GM18873 (cell line): ENCODE measurements around the gene SLFN12L.
"Not testable (repeated sequence)": the region's sequence is repeated elsewhere in the genome, so short reads cannot be mapped to it uniquely, and the experiment has no call there.

Experiments used
- ATAC-seq: cut with Tn5 transposase; IDR thresholded peaks from one replicate; pipeline ENCODE4 v1.9.1; 2021; ENCODE audit warnings: mild to moderate bottlenecking, moderate library complexity, moderate number of reproducible peaks; ENCODE audit not compliant: unreplicated experiment, low FRiP score

The SLFN12L gene

DNA sequence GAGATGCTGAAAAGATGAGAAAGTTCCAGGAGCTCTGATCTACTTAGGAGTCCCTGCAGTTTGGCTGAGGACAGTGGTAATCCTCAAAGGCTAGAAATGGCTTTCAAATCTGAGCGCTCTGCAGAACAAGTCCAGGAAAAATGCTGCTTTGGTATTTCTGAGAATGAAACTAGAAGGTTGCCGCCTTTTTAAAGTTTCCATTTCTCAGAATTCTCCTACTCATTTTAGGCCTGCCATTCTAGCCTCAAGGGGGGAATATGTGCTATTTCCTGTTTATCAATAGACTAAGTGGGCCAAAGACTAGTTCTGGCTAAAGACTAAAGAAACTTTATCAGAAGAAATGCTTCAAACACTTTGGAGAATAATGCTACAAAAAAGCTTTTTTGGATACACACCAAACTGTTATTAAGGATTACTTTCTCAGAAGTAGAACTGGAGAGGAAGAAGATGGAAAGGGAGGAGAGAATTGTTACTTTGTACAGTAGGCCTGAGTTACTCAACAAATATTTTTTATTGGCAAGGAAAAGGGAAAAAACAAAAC lies at the start of gene SLFN12L:
Gene SLFN12L, minus strand, starts transcription at position 78 of the 541 bp plus-strand sequence. CDS start 15,314 bp downstream, outside the sequence.
- no peak for ATAC-seq

DNA sequence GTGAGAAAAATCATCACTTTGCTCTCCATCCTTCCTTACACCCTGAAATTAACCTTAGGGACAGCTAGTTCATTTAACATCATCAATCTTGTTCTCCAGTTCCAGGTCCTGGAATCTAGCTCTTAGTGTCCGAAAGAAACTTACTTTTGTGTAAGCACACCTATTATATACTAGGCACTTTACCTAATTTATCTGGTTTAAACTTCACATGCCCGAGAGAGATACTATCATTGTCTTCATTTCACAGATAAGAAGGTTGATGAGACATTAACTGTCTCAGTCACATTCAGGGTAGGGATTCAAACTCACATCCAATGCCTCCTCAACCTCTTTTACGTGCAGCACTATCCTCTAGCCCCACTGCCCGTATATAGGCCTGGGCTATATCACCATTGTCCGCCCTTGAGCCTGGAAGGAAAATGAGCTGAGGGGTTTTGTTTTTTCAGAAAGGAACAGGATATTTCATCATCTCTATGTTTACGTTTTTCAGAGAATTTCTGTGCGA lies 49.1 kb upstream of the SLFN12L start:
- no peak for ATAC-seq

DNA sequence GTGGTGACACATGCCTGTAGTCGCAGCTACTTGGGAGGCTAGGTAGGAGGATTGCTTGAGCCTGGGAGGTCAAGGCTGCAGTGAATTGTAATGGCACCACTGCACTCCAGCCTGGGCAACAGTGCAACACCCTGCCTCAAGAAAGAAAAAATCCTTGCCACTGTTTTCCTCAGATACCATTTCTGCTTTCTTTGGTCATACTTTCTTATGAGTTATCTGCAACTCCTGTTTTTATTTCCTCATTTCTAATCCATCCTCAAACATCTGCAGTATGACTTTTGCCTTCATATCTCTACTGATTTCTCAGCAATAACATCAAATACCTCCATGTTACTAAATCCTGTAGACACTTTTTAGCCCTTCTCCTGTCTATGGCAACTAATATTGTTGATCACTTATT lies 46.6 kb upstream of the SLFN12L start:
- ATAC-seq = no peak

- no peak for ATAC-seq
Measured at GRCh38 chr17:35578929-35579432, 41.5 kb upstream of the SLFN12L start.

GRCh38 chr17:35578197-35578928 lies 40.9 kb upstream of the SLFN12L start, which contains the start of gene PEX12:
TSS of gene PEX12 (minus strand) at chr17:35578571. CDS start at chr17:35578021, 550 bp downstream.
- peak; percentile 83 for ATAC-seq

- ATAC-seq = no peak
Measured at GRCh38 chr17:35577830-35578196, 40.3 kb upstream of the SLFN12L start.

DNA sequence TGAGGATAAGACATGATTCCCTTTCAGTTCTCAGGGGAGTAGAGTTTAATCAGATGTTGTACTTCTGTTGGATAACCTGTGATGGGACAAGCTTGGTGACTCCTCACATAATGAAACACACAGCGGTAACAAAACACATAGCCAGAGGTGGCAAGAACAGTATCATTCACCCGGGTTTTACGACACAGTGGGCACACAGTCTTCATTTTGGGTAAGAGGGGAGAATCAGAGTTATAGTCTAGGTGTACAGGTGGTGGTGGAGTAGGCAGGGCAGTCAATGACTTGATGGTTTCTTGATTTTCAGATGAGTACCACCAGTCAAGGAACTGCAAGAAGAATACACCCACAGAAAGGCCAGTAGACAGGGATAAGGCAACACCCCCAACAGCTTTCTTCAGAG lies 38.3 kb upstream of the SLFN12L start:
- ATAC-seq = no peak

DNA sequence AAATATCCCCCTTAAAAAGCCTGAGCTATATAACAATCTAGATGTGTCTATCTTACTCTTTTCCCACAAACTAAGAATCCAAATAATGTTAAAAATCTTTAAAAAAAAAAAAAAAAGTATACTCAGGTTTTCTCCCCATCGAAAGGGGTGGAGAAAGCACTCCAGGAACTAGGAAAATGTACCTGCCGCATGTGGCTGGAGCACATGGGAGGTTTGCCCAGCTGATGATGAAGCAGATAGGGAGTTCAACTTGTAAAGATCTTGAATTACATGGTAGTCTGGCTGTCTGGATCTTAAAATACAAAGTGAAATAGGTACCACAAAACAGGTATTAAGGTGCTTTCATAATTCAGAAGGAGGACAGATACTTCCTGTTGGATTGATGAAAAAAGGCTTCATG lies 31.9 kb upstream of the SLFN12L start:
- ATAC-seq = no peak

GRCh38 chr17:35568561-35568960 lies 31.1 kb upstream of the SLFN12L start:
- ATAC-seq = no peak

DNA sequence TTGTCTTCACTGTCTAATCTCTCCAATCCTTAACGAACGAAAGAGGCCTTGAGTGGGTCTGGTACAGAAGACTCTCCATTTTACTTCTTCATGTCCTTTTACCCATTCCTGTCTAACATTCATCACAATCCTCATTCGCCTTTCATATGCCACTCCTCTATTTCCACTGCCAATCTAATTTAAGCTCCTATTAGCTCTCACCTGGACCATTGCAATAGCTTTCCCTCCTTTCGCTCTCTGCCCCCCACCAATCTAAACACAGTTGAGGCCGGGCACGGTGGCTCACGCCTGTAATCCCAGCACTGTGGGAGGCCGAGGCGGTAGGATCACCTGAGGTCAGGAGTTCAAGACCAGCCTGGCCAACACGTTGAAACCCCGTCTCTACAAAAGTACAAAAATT lies 29.5 kb upstream of the SLFN12L start:
- no peak for ATAC-seq

- ATAC-seq = not testable (repeated sequence)
Measured at GRCh38 chr17:35563181-35563580, 25.7 kb upstream of the SLFN12L start.

GRCh38 chr17:35560703-35561102 lies 23.2 kb upstream of the SLFN12L start, which contains the start of gene SLFN14:
TSS of gene SLFN14 (minus strand) at chr17:35560819. CDS start at chr17:35558062, 2,757 bp downstream.
- ATAC-seq = no peak

DNA sequence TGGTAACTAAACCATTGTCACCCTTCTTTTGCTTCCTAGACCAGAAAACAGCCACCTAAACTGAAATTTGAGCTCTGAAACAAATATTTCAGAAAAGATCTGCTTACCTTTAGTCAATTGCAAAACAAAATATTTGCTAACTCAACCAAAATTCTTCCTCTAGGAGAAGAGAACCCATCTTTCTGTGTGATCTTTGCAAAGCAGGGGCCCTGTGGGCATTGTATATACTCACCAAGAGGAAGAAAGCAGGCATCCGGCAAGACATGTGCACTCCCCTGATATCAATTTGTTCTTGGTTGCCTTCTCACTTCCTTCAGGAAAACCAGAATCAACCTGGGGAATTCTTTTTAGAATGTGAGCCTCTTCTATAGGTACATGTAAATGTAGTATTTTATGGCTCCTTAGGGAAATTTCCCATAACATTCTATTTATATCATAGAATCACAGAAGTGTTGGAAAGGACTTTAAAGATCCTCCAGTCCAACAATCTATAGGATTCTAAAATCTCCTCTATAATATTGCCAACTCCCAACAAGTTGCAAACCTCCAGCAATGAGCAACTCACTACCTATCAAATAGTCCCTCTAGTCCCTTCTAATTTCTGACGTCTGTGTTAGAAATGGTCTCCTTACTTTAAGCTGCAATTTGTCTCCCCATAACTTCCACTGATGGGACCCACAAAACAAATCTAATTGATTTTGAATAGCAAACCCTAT lies 22.2 kb upstream of the SLFN12L start:
- no peak for ATAC-seq

DNA sequence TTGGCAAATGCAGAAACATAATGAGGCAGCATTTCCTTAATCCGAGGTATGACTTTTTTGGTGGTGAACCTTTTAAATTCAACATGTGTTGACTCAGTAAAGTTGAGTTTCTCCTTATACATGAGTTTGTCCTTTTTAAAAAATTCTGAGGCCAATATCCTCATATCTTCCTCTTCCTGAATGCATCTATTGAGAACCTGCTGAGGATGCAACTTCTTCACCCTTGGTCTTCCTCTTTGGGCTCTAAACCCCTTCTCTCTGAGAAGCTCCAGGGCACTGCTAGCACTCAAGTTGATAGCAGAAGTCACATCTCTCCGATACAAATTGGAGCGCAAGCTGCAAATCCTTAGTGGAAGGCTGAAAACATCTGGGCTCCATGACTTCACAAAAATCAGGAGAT lies 19.9 kb upstream of the SLFN12L start:
- no peak for ATAC-seq

- no peak for ATAC-seq
Measured at GRCh38 chr17:35555691-35556090, 18.2 kb upstream of the SLFN12L start.

GRCh38 chr17:35554668-35555067 lies 17.2 kb upstream of the SLFN12L start:
- ATAC-seq = no peak

DNA sequence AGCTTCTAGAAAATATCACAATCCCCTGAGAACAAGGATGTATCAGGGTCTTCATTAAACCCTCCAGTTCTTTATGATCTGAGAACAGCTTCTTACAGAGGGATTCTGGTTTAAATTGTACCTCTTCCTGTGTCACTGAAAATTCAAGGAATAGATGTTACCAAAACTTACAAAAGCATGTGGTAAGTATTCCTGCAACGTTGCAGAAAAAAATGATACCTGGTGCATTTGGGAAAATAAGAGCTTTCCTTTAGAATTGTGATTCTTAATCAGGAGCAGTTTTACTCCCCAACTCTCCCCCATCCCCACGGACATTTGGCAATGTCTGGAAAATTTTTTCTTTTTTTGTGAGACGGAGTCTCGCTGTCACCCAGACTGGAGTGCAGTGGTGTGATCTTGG lies 15.8 kb upstream of the SLFN12L start:
- ATAC-seq = no peak

- ATAC-seq = no peak
Measured at GRCh38 chr17:35548978-35549377, 11.5 kb upstream of the SLFN12L start.

GRCh38 chr17:35548208-35548810 lies 10.8 kb upstream of the SLFN12L start:
- ATAC-seq = no peak

DNA sequence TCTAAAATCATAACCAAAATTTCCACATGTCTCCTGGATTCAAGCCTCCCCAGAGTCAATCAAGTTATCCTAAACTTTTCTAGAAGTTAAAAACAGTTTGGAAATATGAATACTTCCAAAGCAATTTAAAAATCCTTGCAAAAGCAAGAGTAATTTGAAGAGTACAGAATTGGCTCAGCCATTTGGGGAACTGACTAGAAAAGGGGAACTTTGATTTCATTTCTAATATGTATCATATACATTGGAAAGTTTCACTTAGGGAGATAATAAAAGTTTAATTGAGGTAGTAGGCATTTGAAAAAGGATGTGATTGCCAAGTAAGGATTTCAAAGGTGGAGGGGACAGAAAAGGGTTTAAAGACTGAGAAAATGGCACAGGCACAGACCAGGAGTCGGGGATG lies 9.0 kb upstream of the SLFN12L start:
- ATAC-seq = no peak

GRCh38 chr17:35545150-35545549 lies 7.7 kb upstream of the SLFN12L start:
- ATAC-seq = no peak
